Right atrium auricular region (tissue), 2 donors: ENCODE results near the gene CCDC12. TPM values are rescaled to one million over a fixed set of nuclear protein-coding genes. Genes with fewer than 3 reads are reported as not detected.

Experiments used
- DNase-seq: peaks from one replicate; pipeline ENCODE4 v3.0.0-alpha.2; 2019; ENCODE audit warnings: low spot score
- H3K27ac ChIP-seq, 2 donors: fragments of 200-600 bp; sonication (generic); 1 replicate in 1 of 2; 2 replicates in 1 of 2; pipeline ENCODE4 v1.5.1; 2016 to 2019
- H3K27me3 ChIP-seq, 2 donors: fragments of 200-600 bp; sonication (generic); one replicate each; pipeline versions ENCODE4 v1.5.1 to v1.6.0; 2017 to 2019
- H3K36me3 ChIP-seq: fragments of 200-600 bp; sonication (generic); one replicate; pipeline ENCODE4 v1.5.1; 2016
- H3K4me1 ChIP-seq, 2 donors: fragments of 200-600 bp; sonication (generic); one replicate each; pipeline versions ENCODE4 v1.5.1 to v1.6.0; 2017 to 2019
- H3K4me3 ChIP-seq, 2 donors: fragments of 200-600 bp; sonication (generic); 1 replicate in 1 of 2; 2 replicates in 1 of 2; pipeline ENCODE4 v1.5.1; 2017 to 2019; ENCODE audit warnings: mild to moderate bottlenecking in 1 of 2, moderate library complexity in 1 of 2
- H3K9me3 ChIP-seq, 2 donors: fragments of 200-600 bp; sonication (generic); one replicate each; pipeline ENCODE4 v1.5.1; 2019
- CTCF ChIP-seq, 2 donors: fragments of 200-600 bp; sonication (generic); IDR thresholded peaks; one replicate each; pipeline ENCODE4 v1.5.1; 2019; ENCODE audit warnings: antibody characterized with exemption in 2 of 2
- total RNA-seq, 2 donors: library from RNA; depleted of rRNA; stranded (reverse); fragments of >200 nt; gene quantifications; one replicate each; pipeline ENCODE4 v1.1.0, GENCODE V29; 2016

CCDC12 gene
- total RNA-seq, 2 donors from 2014 or later: 27.5 to 38.6 TPM

DNA sequence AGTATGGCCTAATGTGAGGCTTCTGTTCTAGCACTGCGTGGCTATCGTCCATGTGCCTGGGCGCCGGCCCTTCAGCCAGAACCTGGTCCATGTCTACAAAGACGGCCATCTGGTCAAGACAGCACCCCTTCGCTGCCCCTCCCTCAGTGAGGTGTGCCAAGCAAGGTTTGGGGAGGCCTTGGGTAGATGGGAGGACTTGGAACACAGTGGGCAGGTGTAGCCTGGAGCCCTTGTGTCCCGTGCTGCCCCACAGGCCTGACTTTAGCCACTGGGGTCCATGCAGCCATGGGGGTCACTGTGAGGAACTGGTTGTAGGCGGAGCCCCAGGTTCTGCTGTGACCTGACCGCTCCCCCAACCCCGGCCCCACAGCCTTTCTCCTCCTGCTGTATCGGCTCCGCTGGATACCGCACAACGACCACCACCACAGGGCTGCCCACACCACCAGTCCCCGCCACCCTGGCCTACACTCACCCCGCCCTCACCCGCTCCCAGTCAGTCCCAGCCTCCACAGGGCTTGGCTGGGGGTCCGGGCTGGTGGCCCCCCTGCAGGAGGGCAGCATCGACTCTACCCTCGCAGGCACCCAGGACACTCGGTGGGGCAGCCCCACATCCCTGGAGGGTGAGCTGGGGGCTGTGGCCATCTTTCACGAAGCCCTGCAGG is 19.5 kb upstream of the CCDC12 start:
- no peak for TF ChIP-seq CTCF (IDR thresholded peaks at IDR 0.05)
- DNase-seq: no peak
- Histone ChIP-seq H3K27ac (no peak overlapping the region), H3K4me1 (no peaks in the 10 kb centered on the region), H3K9me3 (no peaks in the 10 kb centered on the region), H3K4me3 (no peak overlapping the region), H3K36me3 (peaks cover 12% of the 10 kb centered on the region), H3K27me3 (no peaks in the 10 kb centered on the region)

DNA sequence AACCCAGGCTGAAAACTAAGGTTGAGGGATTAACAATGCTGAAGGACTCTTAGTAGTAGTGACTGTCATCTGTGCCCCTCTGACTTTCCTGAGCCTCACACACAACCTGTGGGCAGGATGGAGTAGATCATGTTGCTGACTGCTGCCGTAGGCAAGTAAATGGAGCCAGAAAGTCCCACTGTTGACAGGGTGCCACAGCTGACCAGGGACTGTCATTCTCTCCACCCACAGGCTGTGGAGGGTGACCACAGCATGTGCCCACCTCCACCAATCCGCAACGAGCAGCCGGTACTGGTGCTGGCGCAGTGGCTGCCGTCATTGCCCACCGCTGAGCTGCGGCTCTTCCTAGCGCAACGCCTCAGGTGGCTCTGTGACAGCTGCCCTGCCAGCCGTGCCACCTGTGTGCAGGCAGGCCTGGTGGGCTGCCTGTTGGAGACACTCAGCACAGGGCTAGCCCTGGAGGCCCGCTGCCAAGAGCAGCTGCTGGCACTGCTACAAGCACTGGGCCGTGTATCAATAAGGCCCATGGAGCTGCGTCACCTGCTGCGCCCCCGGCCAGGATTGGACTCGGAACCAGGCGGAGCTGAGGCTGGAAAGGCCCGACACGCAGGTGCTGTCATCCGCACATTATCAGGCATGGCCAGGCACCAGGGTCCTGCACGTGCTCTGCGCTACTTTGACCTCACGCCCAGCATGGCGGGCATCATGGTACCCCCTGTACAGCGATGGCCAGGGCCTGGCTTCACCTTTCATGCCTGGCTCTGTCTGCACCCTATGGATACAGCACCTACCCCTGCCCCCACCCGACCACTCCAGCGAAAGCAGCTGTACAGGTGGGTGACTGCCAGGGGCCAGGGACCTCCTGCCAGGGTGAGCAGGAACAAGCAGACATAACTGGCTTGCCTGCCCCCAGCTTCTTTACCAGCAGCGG is 18.5 kb upstream of the CCDC12 start:
- TF ChIP-seq CTCF (IDR thresholded peaks at IDR 0.05): no peak
- no peak overlapping the region for H3K27ac ChIP-seq
- H3K9me3 ChIP-seq: no peaks in the 10 kb centered on the region
- no peak overlapping the region for H3K4me3 ChIP-seq
- no peaks in the 10 kb centered on the region for H3K27me3 ChIP-seq
- H3K4me1 ChIP-seq: no peaks in the 10 kb centered on the region
- peaks cover 2% of the 10 kb centered on the region for H3K36me3 ChIP-seq
- DNase-seq: no peak

DNA sequence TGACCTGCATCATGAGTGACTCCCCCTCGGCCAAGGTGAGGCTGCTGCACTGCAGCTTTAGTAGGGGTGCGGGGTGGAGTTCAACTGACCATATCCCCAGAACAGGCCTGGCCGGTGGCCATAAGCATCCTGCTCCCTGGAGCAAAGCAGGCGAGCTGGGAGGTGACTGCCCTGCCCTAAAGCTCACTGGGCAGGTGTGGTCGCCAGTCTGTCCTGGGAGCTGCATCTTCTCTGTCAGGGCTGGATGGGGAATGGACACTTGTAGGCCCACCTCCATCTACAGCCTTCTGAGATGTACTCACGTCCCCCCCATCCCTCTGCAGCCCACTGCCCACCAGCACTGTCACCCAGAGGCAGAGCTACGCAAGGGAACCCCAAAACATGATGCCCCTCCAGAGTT is 17.4 kb upstream of the CCDC12 start:
- H3K36me3 ChIP-seq: no peaks in the 10 kb centered on the region
- H3K9me3 ChIP-seq: no peaks in the 10 kb centered on the region
- no peak overlapping the region for H3K4me3 ChIP-seq
- H3K27me3 ChIP-seq: no peaks in the 10 kb centered on the region
- no peaks in the 10 kb centered on the region for H3K4me1 ChIP-seq
- H3K27ac ChIP-seq: no peak overlapping the region
- DNase-seq: no peak
- TF ChIP-seq CTCF (IDR thresholded peaks at IDR 0.05): no peak

GRCh38 chr3:46993292-46993691 is 16.7 kb upstream of the CCDC12 start:
- TF ChIP-seq CTCF (IDR thresholded peaks at IDR 0.05): no peak
- H3K9me3 ChIP-seq: no peaks in the 10 kb centered on the region
- no peak overlapping the region for H3K4me3 ChIP-seq
- DNase-seq: no peak
- H3K27me3 ChIP-seq: no peaks in the 10 kb centered on the region
- H3K27ac ChIP-seq: no peak overlapping the region
- no peaks in the 10 kb centered on the region for H3K36me3 ChIP-seq
- peaks cover 0 to 4% of the 10 kb centered on the region in 2 donors for H3K4me1 ChIP-seq

- TF ChIP-seq CTCF (IDR thresholded peaks at IDR 0.05): no peak
- Histone ChIP-seq H3K27me3 (no peaks in the 10 kb centered on the region), H3K4me3 (no peak overlapping the region), H3K9me3 (no peaks in the 10 kb centered on the region), H3K4me1 (peaks cover 0 to 14% of the 10 kb centered on the region in 2 donors), H3K27ac (no peak overlapping the region), H3K36me3 (no peaks in the 10 kb centered on the region)
- no peak for DNase-seq
Measured at GRCh38 chr3:46992231-46992630, 15.7 kb upstream of the CCDC12 start.
